Measurements from ENCODE around the gene FANCE.

Gene FANCE

DNA sequence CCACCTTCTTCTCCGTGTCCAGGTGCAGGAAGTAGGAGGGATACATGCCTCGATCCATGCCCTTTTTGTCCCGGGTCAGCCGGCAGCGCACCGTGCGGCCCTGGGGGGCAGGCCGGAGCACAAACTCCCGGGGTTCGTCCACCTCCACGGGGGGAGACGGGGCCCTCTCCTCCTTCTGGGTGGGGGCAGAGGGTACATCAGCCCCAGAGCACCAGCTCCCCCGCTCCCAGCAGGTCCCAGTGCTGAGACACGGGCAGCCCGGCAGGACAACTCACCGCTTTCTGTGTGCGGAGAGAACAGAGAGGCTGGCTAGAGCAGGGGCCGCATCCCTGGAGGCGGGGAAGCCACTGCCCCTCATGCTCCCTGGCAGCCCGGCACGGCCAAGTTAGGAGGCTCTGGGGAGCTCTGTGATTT lies 53.9 kb downstream of the FANCE start:
- H3K4me3 ChIP-seq (ENCODE audit: low read length), result no peak overlapping the region
- DNase-seq (ENCODE audit: low read depth), result no peak
- TF ChIP-seq, protein P1, sequence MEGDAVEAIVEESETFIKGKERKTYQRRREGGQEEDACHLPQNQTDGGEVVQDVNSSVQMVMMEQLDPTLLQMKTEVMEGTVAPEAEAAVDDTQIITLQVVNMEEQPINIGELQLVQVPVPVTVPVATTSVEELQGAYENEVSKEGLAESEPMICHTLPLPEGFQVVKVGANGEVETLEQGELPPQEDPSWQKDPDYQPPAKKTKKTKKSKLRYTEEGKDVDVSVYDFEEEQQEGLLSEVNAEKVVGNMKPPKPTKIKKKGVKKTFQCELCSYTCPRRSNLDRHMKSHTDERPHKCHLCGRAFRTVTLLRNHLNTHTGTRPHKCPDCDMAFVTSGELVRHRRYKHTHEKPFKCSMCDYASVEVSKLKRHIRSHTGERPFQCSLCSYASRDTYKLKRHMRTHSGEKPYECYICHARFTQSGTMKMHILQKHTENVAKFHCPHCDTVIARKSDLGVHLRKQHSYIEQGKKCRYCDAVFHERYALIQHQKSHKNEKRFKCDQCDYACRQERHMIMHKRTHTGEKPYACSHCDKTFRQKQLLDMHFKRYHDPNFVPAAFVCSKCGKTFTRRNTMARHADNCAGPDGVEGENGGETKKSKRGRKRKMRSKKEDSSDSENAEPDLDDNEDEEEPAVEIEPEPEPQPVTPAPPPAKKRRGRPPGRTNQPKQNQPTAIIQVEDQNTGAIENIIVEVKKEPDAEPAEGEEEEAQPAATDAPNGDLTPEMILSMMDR (IDR thresholded peaks at IDR 0.05; ENCODE audit: insufficient read depth, low read depth, low read length, missing control alignments), result no peak

DNA sequence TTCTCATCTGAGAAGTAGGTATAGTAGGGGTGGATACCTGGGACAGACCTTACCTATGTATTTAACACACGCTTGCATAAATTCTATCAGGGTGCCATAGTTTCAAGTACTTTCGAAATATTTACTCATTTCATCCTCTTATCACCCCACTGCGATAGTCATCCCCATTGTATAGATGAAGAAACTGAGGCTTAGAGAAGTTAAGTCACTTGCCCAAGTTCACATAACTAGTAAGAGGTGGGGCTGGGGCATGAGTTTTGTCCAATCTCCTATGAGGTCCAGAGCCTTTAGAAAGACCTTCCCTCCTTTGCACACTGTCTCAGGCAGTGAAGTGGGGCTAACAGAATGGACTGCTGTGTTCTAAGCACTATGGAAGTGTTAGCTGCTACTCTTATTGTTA lies 54.4 kb downstream of the FANCE start:
- no peak for DNase-seq (ENCODE audit: low read depth)
- H3K4me3 ChIP-seq (ENCODE audit: low read length), result no peak overlapping the region
- TF ChIP-seq, protein P1 (IDR thresholded peaks at IDR 0.05; ENCODE audit: insufficient read depth, low read depth, low read length, missing control alignments), result no peak

DNA sequence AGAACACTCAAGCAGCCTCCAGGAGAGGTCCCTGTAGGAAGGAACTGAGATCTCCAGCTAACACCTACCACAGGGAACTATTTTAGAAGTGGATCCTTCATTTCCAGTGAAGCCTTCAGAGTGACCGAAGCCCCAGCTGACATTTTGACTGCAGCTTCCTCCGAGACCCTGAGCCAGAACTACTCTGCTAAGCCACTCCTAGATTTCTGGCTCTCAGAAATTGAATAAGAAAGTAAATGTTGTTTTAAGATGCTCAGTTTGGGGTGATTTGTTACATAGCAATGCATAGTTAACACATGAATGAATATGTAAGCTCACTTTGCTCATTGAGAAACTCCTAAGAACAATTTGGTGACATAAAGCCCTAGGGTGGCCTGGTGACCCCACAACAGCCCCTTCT lies 55.1 kb downstream of the FANCE start:
- TF ChIP-seq, protein P1 (IDR thresholded peaks at IDR 0.05; ENCODE audit: insufficient read depth, low read depth, low read length, missing control alignments), result no peak

DNA sequence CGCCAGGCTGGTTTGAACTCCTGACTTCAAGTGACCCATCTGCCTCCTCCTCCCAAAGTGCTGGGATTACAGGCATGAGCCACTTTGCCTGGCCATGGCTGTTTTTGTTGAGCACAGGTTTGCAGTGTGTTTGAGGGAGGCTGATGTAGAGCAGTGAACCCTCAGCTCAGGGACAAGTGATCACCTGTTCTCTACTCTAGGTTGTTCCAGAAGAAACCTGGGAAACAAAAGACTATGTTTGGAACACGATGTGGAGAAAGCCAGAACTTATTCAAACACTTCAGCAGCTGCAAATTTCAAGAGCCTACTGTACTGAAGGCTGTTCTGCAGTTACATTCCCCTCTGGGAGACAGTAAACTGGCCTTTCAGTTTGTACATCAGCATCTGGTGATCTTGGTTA lies 55.9 kb downstream of the FANCE start:
- no peak for DNase-seq (ENCODE audit: low read depth)
- TF ChIP-seq, protein P1 (IDR thresholded peaks at IDR 0.05; ENCODE audit: insufficient read depth, low read depth, low read length, missing control alignments), result no peak
- H3K4me3 ChIP-seq (ENCODE audit: low read length), result no peak overlapping the region

More for the DNA sequence above, 55.1 kb downstream of the FANCE start:
- no peak for DNase-seq (ENCODE audit: low read depth)
- H3K4me3 ChIP-seq (ENCODE audit: low read length), result no peak overlapping the region

DNA sequence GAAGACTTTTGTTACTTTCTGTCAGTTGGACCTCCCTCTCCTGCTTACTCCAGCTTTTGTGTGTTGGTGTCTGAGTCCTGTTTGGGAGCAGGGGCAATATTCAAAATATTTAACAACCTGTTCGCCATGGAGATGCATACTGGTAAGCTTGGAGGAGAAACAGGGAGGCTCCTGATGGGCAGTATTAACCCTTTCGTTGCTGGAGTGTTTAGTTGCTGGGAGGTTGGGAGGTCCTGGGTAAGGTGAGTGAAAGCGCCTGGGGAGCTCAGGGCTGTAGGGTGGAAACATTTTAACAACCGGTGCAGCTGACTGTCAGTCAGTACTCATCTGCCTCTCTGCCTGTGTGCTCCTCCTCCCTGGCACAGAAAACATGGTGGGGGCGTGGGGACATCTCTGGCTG lies 56.4 kb downstream of the FANCE start:
- H3K4me3 ChIP-seq (ENCODE audit: low read length), result no peak overlapping the region
- TF ChIP-seq, protein P1 (IDR thresholded peaks at IDR 0.05; ENCODE audit: insufficient read depth, low read depth, low read length, missing control alignments), result no peak
- no peak for DNase-seq (ENCODE audit: low read depth)

DNA sequence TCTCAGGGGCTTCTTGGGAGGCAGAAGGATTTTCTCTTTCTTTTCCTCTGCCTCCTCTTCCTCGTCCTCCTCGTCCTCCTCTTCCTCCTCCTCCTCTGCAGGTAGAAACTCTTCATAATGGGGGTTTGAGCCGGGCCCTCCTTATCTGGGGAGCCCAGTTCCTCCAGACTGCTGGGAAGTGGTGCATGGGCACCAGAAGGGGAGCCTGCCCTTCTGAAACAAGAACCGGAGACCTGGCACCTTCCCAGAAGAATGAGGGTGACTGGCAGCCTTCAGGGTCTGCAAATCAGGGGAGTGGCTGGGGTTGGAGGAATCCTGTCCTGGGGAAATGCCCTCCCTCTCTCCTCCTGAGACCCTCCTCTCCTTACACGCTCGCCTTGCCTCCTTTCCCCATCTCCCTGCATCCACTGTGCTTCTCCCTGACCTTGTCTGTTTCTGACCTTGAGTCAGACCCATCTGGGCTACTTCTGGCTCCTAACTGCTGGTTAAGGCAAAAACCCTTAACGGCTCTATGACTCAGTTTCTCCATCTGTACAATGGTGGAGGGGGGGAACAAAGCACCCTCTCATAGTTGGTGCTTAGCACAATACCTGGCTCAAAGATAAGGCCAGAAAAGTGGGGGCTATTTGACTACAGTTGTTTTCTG lies 58.9 kb downstream of the FANCE start:
- TF ChIP-seq, protein P1 (IDR thresholded peaks at IDR 0.05; ENCODE audit: insufficient read depth, low read depth, low read length, missing control alignments), result no peak
- no peak for DNase-seq (ENCODE audit: low read depth)
- no peak overlapping the region for H3K4me3 ChIP-seq (ENCODE audit: low read length)

DNA sequence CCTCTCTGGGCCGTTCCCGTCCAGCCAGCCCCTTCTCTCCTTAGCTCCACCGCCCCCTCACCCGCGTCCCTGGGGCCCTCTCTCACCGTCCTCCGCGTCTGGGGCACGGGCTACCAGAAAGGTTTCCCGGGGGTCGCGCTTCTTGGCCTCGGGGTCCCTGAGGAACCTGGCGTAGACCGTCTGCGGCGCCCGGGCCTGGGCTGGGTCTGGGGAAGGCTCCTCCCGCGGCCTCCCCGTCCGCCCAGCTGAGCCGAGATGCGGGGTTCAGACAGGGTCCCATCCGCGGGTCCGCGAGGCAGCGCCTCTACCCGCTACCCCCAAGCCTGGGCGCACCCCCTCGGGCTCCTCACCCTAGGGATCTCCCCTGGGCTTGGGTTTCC lies 59.4 kb downstream of the FANCE start:
- TF ChIP-seq, protein P1 (IDR thresholded peaks at IDR 0.05; ENCODE audit: insufficient read depth, low read depth, low read length, missing control alignments), result no peak
- no peak for DNase-seq (ENCODE audit: low read depth)
- no peak overlapping the region for H3K4me3 ChIP-seq (ENCODE audit: low read length)

Measured in epithelial cell of esophagus (primary cell).